SU-DHL-6 (cell line): ENCODE results near the gene BRI3.

Source experiments
- EZH2phosphoT487 ChIP-seq: fragments of 200-600 bp; sonication (generic), shearing (Covaris generic); conservative IDR thresholded peaks from 2 replicates; pipeline ENCODE4 v1.6.1; 2018; ENCODE audit warnings: mild to moderate bottlenecking, antibody characterized with exemption, low read length, moderate library complexity, mixed read lengths
- TF ChIP-seq, protein P1 (sequence below): fragments of 200-600 bp; sonication (generic); IDR thresholded peaks from one replicate; pipeline ENCODE4 v1.5.1; 2017; ENCODE audit warnings: antibody characterized with exemption, mild to moderate bottlenecking, low read length, moderate library complexity; ENCODE audit not compliant: insufficient read depth, poor library complexity, severe bottlenecking

DNA sequence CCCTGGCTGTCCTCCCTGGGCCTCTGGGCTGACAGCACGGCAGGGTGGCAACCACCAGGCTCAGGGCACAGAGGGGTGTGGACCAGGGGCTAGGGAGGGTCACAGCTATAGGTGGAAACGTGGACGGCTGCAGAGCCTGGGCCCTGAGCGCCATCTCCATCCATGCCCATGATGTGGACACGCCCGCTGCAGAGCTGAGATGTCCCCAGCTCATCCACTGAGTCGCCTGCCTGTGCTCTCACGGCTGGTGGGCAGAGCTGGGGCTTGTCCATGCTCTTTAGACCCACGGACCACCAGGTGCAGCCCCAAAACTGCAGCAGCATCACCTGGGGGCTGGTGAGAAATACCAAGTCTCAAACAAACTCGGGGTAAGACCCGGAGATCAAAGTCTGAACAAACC is 45.6 kb upstream of the BRI3 start:
- TF ChIP-seq, protein P1, sequence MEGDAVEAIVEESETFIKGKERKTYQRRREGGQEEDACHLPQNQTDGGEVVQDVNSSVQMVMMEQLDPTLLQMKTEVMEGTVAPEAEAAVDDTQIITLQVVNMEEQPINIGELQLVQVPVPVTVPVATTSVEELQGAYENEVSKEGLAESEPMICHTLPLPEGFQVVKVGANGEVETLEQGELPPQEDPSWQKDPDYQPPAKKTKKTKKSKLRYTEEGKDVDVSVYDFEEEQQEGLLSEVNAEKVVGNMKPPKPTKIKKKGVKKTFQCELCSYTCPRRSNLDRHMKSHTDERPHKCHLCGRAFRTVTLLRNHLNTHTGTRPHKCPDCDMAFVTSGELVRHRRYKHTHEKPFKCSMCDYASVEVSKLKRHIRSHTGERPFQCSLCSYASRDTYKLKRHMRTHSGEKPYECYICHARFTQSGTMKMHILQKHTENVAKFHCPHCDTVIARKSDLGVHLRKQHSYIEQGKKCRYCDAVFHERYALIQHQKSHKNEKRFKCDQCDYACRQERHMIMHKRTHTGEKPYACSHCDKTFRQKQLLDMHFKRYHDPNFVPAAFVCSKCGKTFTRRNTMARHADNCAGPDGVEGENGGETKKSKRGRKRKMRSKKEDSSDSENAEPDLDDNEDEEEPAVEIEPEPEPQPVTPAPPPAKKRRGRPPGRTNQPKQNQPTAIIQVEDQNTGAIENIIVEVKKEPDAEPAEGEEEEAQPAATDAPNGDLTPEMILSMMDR = no peak
- no peak for TF ChIP-seq EZH2phosphoT487
